Kidney capillary endothelial cell (primary cell): ENCODE measurements around the gene ALLC.

Source experiments
- DNase-seq: peaks from one replicate; pipeline ENCODE4 v3.0.0-alpha.2; 2018; ENCODE audit warnings: low spot score

Gene ALLC

GRCh38 chr2:3751251-3751650, 93.3 kb downstream of the ALLC start:
- DNase-seq, result no peak

- no peak for DNase-seq
Measured at GRCh38 chr2:3751806-3752205, 93.8 kb downstream of the ALLC start.
